ENCODE data around the gene CNTN1. TPM values are rescaled to one million over a fixed set of nuclear protein-coding genes. Genes with fewer than 3 reads are reported as not detected.

The CNTN1 gene
- total and polyA plus RNA-seq, 2 of the 8 experiments (the other 6 are each of a cell fraction or from before 2014, with no cell fraction given): 7.2 to 21.8 TPM

- H3K18ac ChIP-seq (ENCODE audit: extremely low read depth, low read length): no peak overlapping the region
- FAIRE-seq (no peak), DNase-seq (ENCODE audit: low read depth in 1 of 2, low spot score in 2 of 2) (no peak)
- no peaks in the 10 kb centered on the region; a peak in 1 of 7 replicates for H3K4me1 ChIP-seq (replicated peaks in 1 of 4; ENCODE audit: control insufficient read depth in 3 of 4, insufficient read depth in 4 of 4, low read length in 3 of 4)
- H3K23ac ChIP-seq (ENCODE audit: insufficient read length): no peak overlapping the region
- H4K8ac ChIP-seq (ENCODE audit: extremely low read depth, insufficient read depth, low read length): no peak overlapping the region
- WGBS, 2 experiments (ENCODE audit: extremely low coverage in 1 of 2, insufficient coverage in 1 of 2, insufficient read length in 1 of 2, insufficient replicate concordance in 2 of 2, low coverage in 1 of 2, low lambda C conversion rate in 2 of 2, missing lambda C conversion rate in 1 of 2): 89% methylated on average over 3 of the region's 3 CpGs; no CpG with 5 or more reads in 1 of the 2 experiments
- no peaks in the 10 kb centered on the region for H4K20me1 ChIP-seq (replicated peaks in 1 of 2; ENCODE audit: control insufficient read depth in 1 of 2, insufficient read depth in 2 of 2, low read length in 2 of 2)
- H3K9ac ChIP-seq (replicated peaks in 1 of 4; ENCODE audit: extremely low read depth in 1 of 4, low read depth in 3 of 4, low read length in 3 of 4): no peak overlapping the region
- no peak overlapping the region for H2AFZ ChIP-seq (ENCODE audit: low read length)
- H4K91ac ChIP-seq (replicated peaks; ENCODE audit: insufficient read length, low read length): no peak overlapping the region
- no peak overlapping the region for H2BK12ac ChIP-seq (ENCODE audit: low read depth, low read length)
- TF ChIP-seq CREB1 (IDR thresholded peaks at IDR 0.05) (no peak), SIN3A (conservative IDR thresholded peaks at IDR 0.05 in 1 of 2, IDR thresholded peaks at IDR 0.05 in 1 of 2; ENCODE audit: low read depth in 1 of 2, low read length in 2 of 2) (no peak), NRF1 (IDR thresholded peaks at IDR 0.05; ENCODE audit: low read depth, low read length) (no peak), HDAC2 (IDR thresholded peaks at IDR 0.05; ENCODE audit: borderline replicate concordance in 1 of 2, low read depth in 2 of 2, low read length in 2 of 2) (no peak), USF2 (IDR thresholded peaks at IDR 0.05; ENCODE audit: low read length) (no peak), CBX8 (IDR thresholded peaks at IDR 0.05; ENCODE audit: borderline replicate concordance, low read depth, low read length) (no peak), EZH2 (IDR thresholded peaks at IDR 0.05; ENCODE audit: low read depth, low read length, severe bottlenecking) (no peak), SIX5 (IDR thresholded peaks at IDR 0.05; ENCODE audit: low read depth, low read length) (no peak), KDM1A (IDR thresholded peaks at IDR 0.05; ENCODE audit: borderline replicate concordance, low read length) (no peak), SAP30 (IDR thresholded peaks at IDR 0.05; ENCODE audit: insufficient read depth, insufficient replicate concordance, low read length) (no peak), BCL11A (IDR thresholded peaks at IDR 0.05; ENCODE audit: low read depth in 2 of 2, low read length in 2 of 2) (no peak), RBBP5 (IDR thresholded peaks at IDR 0.05; ENCODE audit: borderline replicate concordance, low read depth, low read length) (no peak), RFX5 (IDR thresholded peaks at IDR 0.05; ENCODE audit: borderline replicate concordance, low read depth, low read length) (no peak)
- H2BK20ac ChIP-seq (ENCODE audit: low read length): no peak overlapping the region
- no peaks in the 10 kb centered on the region for H3K36me3 ChIP-seq (ENCODE audit: control insufficient read depth in 2 of 4, insufficient read depth in 4 of 4, low read length in 3 of 4)
- H3K9me3 ChIP-seq (ENCODE audit: insufficient read depth in 2 of 2, low read depth in 1 of 2, low read length in 1 of 2): no peaks in the 10 kb centered on the region
- H3K4me3 ChIP-seq (ENCODE audit: extremely low read depth in 1 of 4, insufficient read depth in 2 of 4, low read depth in 3 of 4, low read length in 4 of 4): no peak overlapping the region
- no peak overlapping the region for H4K5ac ChIP-seq (ENCODE audit: insufficient read length, low read depth, low read length)
- no peak overlapping the region for H3K4me2 ChIP-seq (ENCODE audit: insufficient read depth in 1 of 2, low read depth in 2 of 2, low read length in 2 of 2)
- H3K4ac ChIP-seq (replicated peaks; ENCODE audit: insufficient read length, low read depth, low read length): no peak overlapping the region
- H3K79me1 ChIP-seq (ENCODE audit: low read depth, low read length): no peaks in the 10 kb centered on the region
- H3K79me2 ChIP-seq (ENCODE audit: control insufficient read depth in 1 of 2, insufficient read depth in 2 of 2, low read length in 2 of 2): no peaks in the 10 kb centered on the region
- no peak overlapping the region for H2BK5ac ChIP-seq (ENCODE audit: low read depth, low read length)
- ChIA-PET CTCF (ENCODE audit: partially characterized antibody) (no interaction called here), POLR2A (ENCODE audit: partially characterized antibody) (no interaction called here)
- no peak overlapping the region for H2AK5ac ChIP-seq (ENCODE audit: low read depth, low read length)
- H3K14ac ChIP-seq (ENCODE audit: insufficient read length): no peak overlapping the region
- no peaks in the 10 kb centered on the region for H3K23me2 ChIP-seq (ENCODE audit: low read depth, low read length)
- H3K56ac ChIP-seq (replicated peaks; ENCODE audit: insufficient read length, low read depth, low read length): no peak overlapping the region
- no peaks in the 10 kb centered on the region for H3K27me3 ChIP-seq (replicated peaks in 1 of 4; ENCODE audit: control insufficient read depth in 3 of 4, extremely low read depth in 1 of 4, insufficient read depth in 3 of 4, low read length in 3 of 4)
- H3K27ac ChIP-seq (ENCODE audit: low read depth, low read length): no peak overlapping the region
- no peak overlapping the region for H2BK15ac ChIP-seq (ENCODE audit: low read length)
- H2BK120ac ChIP-seq (replicated peaks; ENCODE audit: low read depth, low read length): no peak overlapping the region
Measured at GRCh38 chr12:40889329-40889728, 197.1 kb downstream of the CNTN1 start.

All from H1 (cell line).